Smooth muscle cell (in vitro differentiated cells): Measurements from ENCODE around the gene PWWP2B. TPM values are rescaled to one million over a fixed set of nuclear protein-coding genes. Genes with fewer than 3 reads are reported as not detected.

Experiments
- DNase-seq: peaks from one replicate; lab custom pipeline; 2025; ENCODE audit not compliant: unreplicated experiment; lab: John Stamatoyannopoulos, UW
- H2AFZ ChIP-seq: fragments of 200-600 bp; sonication (generic); 2 replicates; pipeline ENCODE4 v1.6.0; 2016; ENCODE audit warnings: antibody characterized with exemption, low read depth, mild to moderate bottlenecking
- H3F3A ChIP-seq: fragments of 200-600 bp; sonication (generic); 2 replicates; pipeline ENCODE4 v1.6.0; 2017; ENCODE audit warnings: antibody characterized with exemption, low read depth
- H3K27ac ChIP-seq: fragments of 200-600 bp; sonication (generic); 2 replicates; pipeline ENCODE4 v1.5.1; 2016; ENCODE audit warnings: low read depth, mild to moderate bottlenecking
- H3K27me3 ChIP-seq: fragments of 200-600 bp; sonication (generic); 2 replicates; pipeline ENCODE4 v1.6.1; 2016; ENCODE audit warnings: low read depth, mild to moderate bottlenecking
- H3K36me3 ChIP-seq: fragments of 200-600 bp; sonication (generic); 2 replicates; pipeline ENCODE4 v1.5.1; 2016; ENCODE audit warnings: low read depth
- H3K4me1 ChIP-seq: fragments of 200-600 bp; sonication (generic); 2 replicates; pipeline ENCODE4 v1.5.1; 2016; ENCODE audit warnings: low read depth
- H3K4me2 ChIP-seq: fragments of 200-600 bp; sonication (generic); 2 replicates; pipeline ENCODE4 v1.6.0; 2016; ENCODE audit warnings: mild to moderate bottlenecking
- H3K4me3 ChIP-seq: fragments of 200-600 bp; sonication (generic); 2 replicates; pipeline ENCODE4 v1.5.1; 2016; ENCODE audit warnings: mild to moderate bottlenecking
- H3K79me2 ChIP-seq: fragments of 200-600 bp; sonication (generic); 2 replicates; pipeline ENCODE4 v1.6.0; 2016; ENCODE audit warnings: low read depth, mild to moderate bottlenecking
- H3K9ac ChIP-seq: fragments of 200-600 bp; sonication (generic); 2 replicates; pipeline ENCODE4 v1.6.0; 2016; ENCODE audit warnings: low read depth
- H3K9me3 ChIP-seq: fragments of 200-600 bp; sonication (generic); replicated peaks from 2 replicates; pipeline ENCODE4 v1.5.1; 2016; ENCODE audit warnings: low read depth
- H4K20me1 ChIP-seq: fragments of 200-600 bp; sonication (generic); 2 replicates; pipeline ENCODE4 v1.6.0; 2016; ENCODE audit warnings: low read depth
- CTCF ChIP-seq: fragments of 200-600 bp; sonication (generic); IDR thresholded peaks from 2 replicates; pipeline ENCODE4 v1.5.1; 2017; ENCODE audit warnings: borderline replicate concordance, mild to moderate bottlenecking, antibody characterized with exemption; ENCODE audit not compliant: insufficient read depth, poor library complexity, severe bottlenecking
- WGBS: methylation state at CpG from one replicate; pipeline ENCODE4 v1.1.7; 2016; ENCODE audit warnings: low lambda C conversion rate; 5-methylcytosine and 5-hydroxymethylcytosine counted together
- polyA plus RNA-seq: library from polyadenylated mRNA; unstranded; fragments of >200 nt; fragmentation: Nextera tagmentation; extraction: Ambion mirVana; gene quantifications from 2 replicates; pipeline ENCODE4 v1.2.1, GENCODE V29; 2016
- total RNA-seq: library from RNA; depleted of rRNA; stranded (reverse); fragments of >200 nt; gene quantifications from 2 replicates; pipeline ENCODE4 v1.2.3, GENCODE V29; 2014

Gene PWWP2B
- total and polyA plus RNA-seq, 2 experiments from 2014 or later: 8.3 to 13.2 TPM

DNA sequence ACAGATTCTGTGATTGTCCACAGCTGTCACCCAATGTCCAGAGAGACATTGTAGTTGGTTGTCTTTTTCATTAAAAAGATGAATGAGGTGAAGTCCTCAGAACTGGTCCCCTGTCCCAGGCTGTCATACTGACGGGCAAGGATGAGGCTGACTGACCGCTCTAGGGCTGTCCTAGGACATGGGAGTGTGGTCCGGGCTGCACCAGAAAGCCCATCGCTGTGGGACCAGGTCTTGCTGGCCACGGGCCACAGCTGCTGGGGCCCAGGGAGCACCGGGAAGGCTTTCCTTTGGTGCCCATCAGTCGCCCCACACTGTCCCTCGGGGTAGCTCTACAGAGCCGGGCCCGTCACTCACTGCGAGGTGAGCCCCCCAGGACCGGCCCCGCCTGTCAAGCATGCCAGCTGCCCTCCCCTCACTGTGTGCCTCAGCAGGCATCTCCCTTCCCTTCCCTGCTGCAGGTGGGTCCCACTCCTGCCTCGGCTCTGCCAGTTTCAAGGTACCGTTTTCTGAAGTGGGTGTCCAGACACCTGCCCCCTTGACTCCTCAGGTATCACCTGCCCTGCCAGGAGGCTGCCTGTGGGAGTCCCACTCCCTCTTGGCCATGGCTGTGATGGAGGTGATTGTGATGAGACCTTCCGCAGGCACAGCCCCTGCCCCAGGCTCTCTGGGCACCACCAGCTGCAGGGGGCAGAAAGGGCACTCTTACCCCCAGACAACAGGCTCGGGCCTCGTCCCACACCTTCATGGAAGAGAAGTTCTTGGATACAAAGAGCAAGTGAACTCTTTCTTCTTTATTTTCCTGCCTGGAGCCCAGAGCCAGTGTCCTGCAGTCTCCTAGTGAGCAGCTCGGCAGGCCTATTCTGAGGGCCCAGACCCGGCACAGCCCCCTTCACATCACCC lies 43.3 kb upstream of the PWWP2B start:
- H2AFZ ChIP-seq: no peak overlapping the region
- H3K9me3 ChIP-seq: no peaks in the 10 kb centered on the region
- no peaks in the 10 kb centered on the region for H3K4me1 ChIP-seq
- H3F3A ChIP-seq: no peaks in the 10 kb centered on the region
- H3K27ac ChIP-seq: no peak overlapping the region
- H3K4me3 ChIP-seq: no peak overlapping the region
- no peaks in the 10 kb centered on the region for H4K20me1 ChIP-seq
- no peaks in the 10 kb centered on the region for H3K36me3 ChIP-seq
- no peak overlapping the region for H3K4me2 ChIP-seq
- 92% methylated on average over 20 of the region's 20 CpGs for WGBS
- no peaks in the 10 kb centered on the region for H3K27me3 ChIP-seq
- DNase-seq: no peak
- no peak for TF ChIP-seq CTCF
- no peak overlapping the region for H3K9ac ChIP-seq
- H3K79me2 ChIP-seq: no peaks in the 10 kb centered on the region

GRCh38 chr10:132354356-132355094 lies 42.5 kb upstream of the PWWP2B start:
- DNase-seq: no peak
- no peaks in the 10 kb centered on the region for H3K36me3 ChIP-seq
- H3K27me3 ChIP-seq: no peaks in the 10 kb centered on the region
- no peaks in the 10 kb centered on the region for H4K20me1 ChIP-seq
- H3K4me2 ChIP-seq: no peak overlapping the region
- H3K4me3 ChIP-seq: no peak overlapping the region
- no peak overlapping the region for H3K9ac ChIP-seq
- H3K4me1 ChIP-seq: no peaks in the 10 kb centered on the region
- no peaks in the 10 kb centered on the region for H3K79me2 ChIP-seq
- no peak for TF ChIP-seq CTCF
- no peak overlapping the region for H3K27ac ChIP-seq
- 95% methylated on average over 28 of the region's 32 CpGs for WGBS
- H3F3A ChIP-seq: no peaks in the 10 kb centered on the region
- H2AFZ ChIP-seq: no peak overlapping the region
- H3K9me3 ChIP-seq: no peaks in the 10 kb centered on the region

- 94% methylated on average over 17 of the region's 17 CpGs for WGBS
- Histone ChIP-seq H4K20me1 (no peaks in the 10 kb centered on the region), H2AFZ (no peak overlapping the region), H3K27ac (no peak overlapping the region), H3K9ac (no peak overlapping the region), H3K4me1 (no peaks in the 10 kb centered on the region), H3K27me3 (no peaks in the 10 kb centered on the region), H3K36me3 (no peaks in the 10 kb centered on the region), H3K4me2 (no peak overlapping the region), H3K79me2 (no peaks in the 10 kb centered on the region), H3F3A (no peaks in the 10 kb centered on the region), H3K4me3 (no peak overlapping the region), H3K9me3 (no peaks in the 10 kb centered on the region)
- no peak for TF ChIP-seq CTCF
- DNase-seq: no peak
Measured at GRCh38 chr10:132355297-132355696, 41.7 kb upstream of the PWWP2B start.
